Esophagus squamous epithelium (tissue), 5 donors: ENCODE data around the gene CADM1. TPM values are rescaled to one million over a fixed set of nuclear protein-coding genes. Genes with fewer than 3 reads are reported as not detected.

Experiments used
- DNase-seq: peaks from one replicate; lab custom pipeline; 2025; lab: John Stamatoyannopoulos, UW
- H3K27ac ChIP-seq, 4 donors: fragments of 200-600 bp; sonication (generic); one replicate each; pipeline ENCODE4 v1.5.1; 2016 to 2019; ENCODE audit warnings: mild to moderate bottlenecking in 1 of 4
- H3K27me3 ChIP-seq, 4 donors: fragments of 200-600 bp; sonication (generic); 1 replicate in 3 of 4; 2 replicates in 1 of 4; pipeline versions ENCODE4 v1.5.1 to v1.6.0; 2017 to 2021; ENCODE audit warnings: antibody characterized with exemption in 1 of 4
- H3K36me3 ChIP-seq, 3 donors: fragments of 200-600 bp; sonication (generic); one replicate each; pipeline ENCODE4 v1.5.1; 2016 to 2019
- H3K4me1 ChIP-seq, 3 donors: fragments of 200-600 bp; sonication (generic); one replicate each; pipeline ENCODE4 v1.5.1; 2017 to 2019
- H3K4me3 ChIP-seq, 4 donors: fragments of 200-600 bp; sonication (generic); 1 replicate in 3 of 4; 2 replicates in 1 of 4; pipeline ENCODE4 v1.5.1; 2016 to 2019; ENCODE audit warnings: mild to moderate bottlenecking in 2 of 4, moderate library complexity in 1 of 4
- H3K9me3 ChIP-seq, 3 donors: fragments of 200-600 bp; sonication (generic); one replicate each; pipeline ENCODE4 v1.5.1; 2016 to 2019
- POLR2A ChIP-seq, 4 donors: fragments of 450-650 bp; IDR thresholded peaks; one replicate each; pipeline ENCODE4 v1.6.1; 2017; ENCODE audit warnings: antibody characterized with exemption in 4 of 4, mild to moderate bottlenecking in 4 of 4, moderate library complexity in 3 of 4
- WGBS, 2 donors: methylation state at CpG; one replicate each; pipeline ENCODE4 v1.1.5; 2018; 5-methylcytosine and 5-hydroxymethylcytosine counted together
- intact Hi-C: fragments of 100-400 bp; cut with DNase I; formaldehyde crosslinking; loops from one replicate; pipeline ENCODE4 v1.15.0; 2022
- total RNA-seq, 4 donors: library from RNA; depleted of rRNA; stranded (reverse); fragments of >200 nt; gene quantifications; one replicate each; pipeline ENCODE4 v1.1.0, GENCODE V29; 2016
- TF ChIP-seq, protein P1 (sequence below), 6 experiments: fragments of 450-650 bp in 4 of 6; fragments of 200-600 bp in 2 of 6; sonication (generic) in 2 of 6; IDR thresholded peaks; one replicate each; pipeline ENCODE4 v1.5.1; 2016 to 2019; ENCODE audit warnings: antibody characterized with exemption in 6 of 6, mild to moderate bottlenecking in 4 of 6, moderate library complexity in 4 of 6
- donor health status: DM: yes; HTN: yes; CAD: no.

Gene CADM1
- total RNA-seq, 4 donors from 2014 or later: 1.7 to 15.1 (median 8.3) TPM

DNA sequence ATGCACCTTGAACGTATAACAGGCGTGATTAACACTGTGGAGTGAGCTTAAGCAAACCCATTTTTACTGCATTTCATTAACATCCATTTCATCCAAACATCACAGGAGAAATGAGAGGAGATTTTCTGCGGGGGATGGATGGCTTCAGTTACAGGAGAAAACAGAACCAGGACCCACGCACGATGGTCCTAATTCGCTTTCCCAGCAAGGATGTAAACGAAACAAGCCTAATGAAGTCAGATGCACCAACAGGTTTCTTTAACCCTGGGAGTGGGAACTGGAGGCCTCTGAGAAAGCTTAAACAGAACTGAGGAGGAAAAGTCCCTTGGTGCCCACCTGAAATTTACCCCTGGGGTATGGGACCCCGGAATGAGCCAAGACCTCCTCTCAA lies 2.7 kb downstream of the CADM1 start:
- no peaks in the 10 kb centered on the region for H3K36me3 ChIP-seq
- intact Hi-C loops: loop anchor here (10.0 kb wide), 1 partner anchor 263 kb away; no protein-coding TSS in a partner anchor
- TF ChIP-seq POLR2A (IDR thresholded peaks at IDR 0.05): no peak
- TF ChIP-seq, protein P1, sequence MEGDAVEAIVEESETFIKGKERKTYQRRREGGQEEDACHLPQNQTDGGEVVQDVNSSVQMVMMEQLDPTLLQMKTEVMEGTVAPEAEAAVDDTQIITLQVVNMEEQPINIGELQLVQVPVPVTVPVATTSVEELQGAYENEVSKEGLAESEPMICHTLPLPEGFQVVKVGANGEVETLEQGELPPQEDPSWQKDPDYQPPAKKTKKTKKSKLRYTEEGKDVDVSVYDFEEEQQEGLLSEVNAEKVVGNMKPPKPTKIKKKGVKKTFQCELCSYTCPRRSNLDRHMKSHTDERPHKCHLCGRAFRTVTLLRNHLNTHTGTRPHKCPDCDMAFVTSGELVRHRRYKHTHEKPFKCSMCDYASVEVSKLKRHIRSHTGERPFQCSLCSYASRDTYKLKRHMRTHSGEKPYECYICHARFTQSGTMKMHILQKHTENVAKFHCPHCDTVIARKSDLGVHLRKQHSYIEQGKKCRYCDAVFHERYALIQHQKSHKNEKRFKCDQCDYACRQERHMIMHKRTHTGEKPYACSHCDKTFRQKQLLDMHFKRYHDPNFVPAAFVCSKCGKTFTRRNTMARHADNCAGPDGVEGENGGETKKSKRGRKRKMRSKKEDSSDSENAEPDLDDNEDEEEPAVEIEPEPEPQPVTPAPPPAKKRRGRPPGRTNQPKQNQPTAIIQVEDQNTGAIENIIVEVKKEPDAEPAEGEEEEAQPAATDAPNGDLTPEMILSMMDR (IDR thresholded peaks at IDR 0.05): no peak
- H3K4me1 ChIP-seq: peaks cover 9 to 53% (median 10%) of the 10 kb centered on the region in 3 donors
- WGBS, 2 donors: 68 to 81% methylated on average over 8 of the region's 8 CpGs
- H3K27ac ChIP-seq: peak overlapping the region in 2 of 4 donors; percentile 31 to 39
- no peak for DNase-seq
- H3K4me3 ChIP-seq: peak overlapping the region in 3 of 4 donors; percentile 15 to 76 (median 74)
- H3K9me3 ChIP-seq: no peaks in the 10 kb centered on the region
- peaks cover 0 to 63% (median 0%) of the 10 kb centered on the region in 4 donors for H3K27me3 ChIP-seq

DNA sequence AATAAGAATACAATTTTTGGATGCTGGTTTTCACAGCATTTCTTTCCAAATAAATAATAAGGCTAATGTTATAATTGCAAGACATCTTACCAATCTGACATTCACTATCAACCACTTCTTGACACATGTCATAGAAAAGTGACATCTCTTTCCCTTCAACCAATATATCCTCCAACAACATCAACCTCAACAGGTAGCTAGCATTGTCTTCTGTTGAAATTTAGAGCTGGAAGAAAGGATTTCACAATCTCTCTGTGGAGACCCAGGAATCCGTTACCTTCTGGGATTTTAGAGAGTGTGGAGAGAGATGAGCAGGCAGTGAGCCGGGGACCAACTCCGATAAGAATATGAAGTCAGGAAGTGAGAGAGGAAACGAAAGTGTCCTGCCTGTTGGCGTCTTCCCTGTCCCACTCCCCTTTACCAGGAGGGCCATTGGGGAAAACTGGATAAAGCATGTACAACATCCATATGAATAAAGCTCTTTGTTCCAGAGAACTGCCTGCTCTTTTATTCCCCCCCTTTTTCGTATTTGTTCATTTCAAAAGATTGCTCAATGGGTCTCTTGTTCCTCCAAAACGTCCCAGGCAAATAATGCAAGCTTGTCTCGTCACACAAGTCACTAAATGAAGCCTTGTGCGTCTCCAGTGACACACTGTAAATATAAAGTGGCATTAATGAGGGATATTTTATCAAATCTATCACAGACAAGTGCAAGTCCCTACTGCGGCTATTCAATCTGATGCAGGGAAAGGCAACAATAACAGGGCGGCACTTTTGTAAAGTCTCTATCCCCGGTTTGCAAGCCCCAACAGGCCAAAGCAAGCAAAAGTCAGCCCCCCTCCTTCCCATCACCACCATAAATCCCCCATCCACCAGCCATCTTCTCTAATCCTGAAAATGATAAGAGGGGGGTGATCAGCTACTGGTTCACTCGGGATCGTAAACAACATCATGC lies 3.4 kb downstream of the CADM1 start:
- intact Hi-C loops: loop anchor here (10.0 kb wide), 1 partner anchor 264 kb away; no protein-coding TSS in a partner anchor
- WGBS, 2 donors: 58 to 60% methylated on average over 13 to 14 of the region's 14 CpGs
- TF ChIP-seq POLR2A (IDR thresholded peaks at IDR 0.05): no peak
- TF ChIP-seq, protein P1 (IDR thresholded peaks at IDR 0.05): no peak
- Histone ChIP-seq H3K4me3 (peak overlapping the region in 3 of 4 donors; percentile 15 to 74 (median 37)), H3K9me3 (no peaks in the 10 kb centered on the region), H3K36me3 (no peaks in the 10 kb centered on the region), H3K27ac (peak overlapping the region in 2 of 4 donors; percentile 31 to 39), H3K4me1 (peaks cover 9 to 53% (median 10%) of the 10 kb centered on the region in 3 donors), H3K27me3 (peaks cover 0 to 57% (median 0%) of the 10 kb centered on the region in 4 donors)
- no peak for DNase-seq

DNA sequence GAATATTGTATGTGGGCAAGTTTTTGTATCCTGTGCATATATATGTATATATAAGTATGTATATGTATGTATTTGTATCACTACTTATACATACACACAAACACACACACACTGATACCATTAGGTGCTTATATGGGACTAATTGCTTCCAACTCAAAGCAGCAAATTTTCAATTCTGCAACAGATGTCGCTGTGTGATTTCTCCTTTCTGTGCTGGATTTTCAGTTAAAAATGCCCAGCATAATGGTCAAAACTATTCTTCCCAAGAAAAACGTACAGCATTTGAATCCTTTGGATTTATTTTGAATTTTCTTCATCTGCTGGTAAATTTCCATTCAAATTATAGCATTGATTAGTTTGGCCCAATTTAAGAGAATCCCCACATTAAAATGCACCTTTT lies 4.3 kb downstream of the CADM1 start:
- H3K36me3 ChIP-seq: no peaks in the 10 kb centered on the region
- no peak for TF ChIP-seq POLR2A (IDR thresholded peaks at IDR 0.05)
- TF ChIP-seq, protein P1 (IDR thresholded peaks at IDR 0.05): no peak
- DNase-seq: no peak
- peaks cover 9 to 46% (median 10%) of the 10 kb centered on the region in 3 donors for H3K4me1 ChIP-seq
- H3K27ac ChIP-seq: no peak overlapping the region
- H3K4me3 ChIP-seq: no peak overlapping the region
- 73 to 93% methylated on average over 2 of the region's 2 CpGs for whole genome bisulfite sequencing, 2 donors
- intact Hi-C loops: loop anchor here (10.0 kb wide), 1 partner anchor 265 kb away; no protein-coding TSS in a partner anchor
- no peaks in the 10 kb centered on the region for H3K9me3 ChIP-seq
- peaks cover 0 to 57% (median 0%) of the 10 kb centered on the region in 4 donors for H3K27me3 ChIP-seq

DNA sequence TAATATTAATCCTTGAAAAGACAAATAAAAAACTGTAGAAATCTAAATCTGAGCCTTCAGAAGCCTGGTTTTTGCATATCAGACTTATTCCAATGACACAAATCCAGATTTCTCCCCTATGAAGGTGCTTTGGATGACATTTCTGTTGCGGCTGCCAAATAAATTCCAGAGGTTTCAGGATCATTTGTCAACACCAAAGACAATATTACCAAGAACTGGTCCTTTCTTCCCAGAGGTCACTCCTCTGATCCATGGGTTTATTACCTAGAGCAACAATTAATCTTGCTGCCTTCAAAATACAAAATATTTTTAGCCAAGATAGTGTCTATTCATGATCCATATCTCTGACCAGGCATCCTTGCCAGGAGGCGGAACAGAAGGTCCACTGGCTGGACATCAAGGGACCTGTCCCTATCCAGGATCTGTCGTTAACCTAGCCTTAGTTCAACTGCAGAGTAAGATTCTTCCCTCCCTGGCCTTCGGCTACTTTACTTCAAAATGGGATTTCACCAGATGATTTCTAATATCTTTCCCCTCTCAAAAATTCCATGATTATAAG lies 4.9 kb downstream of the CADM1 start:
- WGBS, 2 donors: 88 to 89% methylated on average over 4 of the region's 4 CpGs
- no peak for DNase-seq
- Histone ChIP-seq H3K4me3 (no peak overlapping the region), H3K4me1 (peaks cover 9 to 41% (median 10%) of the 10 kb centered on the region in 3 donors), H3K9me3 (no peaks in the 10 kb centered on the region), H3K27ac (no peak overlapping the region), H3K27me3 (peaks cover 0 to 53% (median 0%) of the 10 kb centered on the region in 4 donors), H3K36me3 (no peaks in the 10 kb centered on the region)
- intact Hi-C loops: no loop called here
- TF ChIP-seq POLR2A (IDR thresholded peaks at IDR 0.05): no peak
- TF ChIP-seq, protein P1 (IDR thresholded peaks at IDR 0.05): no peak
